Body of pancreas (tissue), 4 donors: ENCODE measurements around the gene MAML3. TPM values are rescaled to one million over a fixed set of nuclear protein-coding genes. Genes with fewer than 3 reads are reported as not detected.

Experiments used
- ATAC-seq: fragments of 150-250 bp; one replicate; pipeline ENCODE4 v1.9.1; 2016
- DNase-seq, 4 donors: peaks; one replicate each; pipeline ENCODE4 v3.0.0-alpha.2; 2019
- H3K27ac ChIP-seq, 4 donors: fragments of 200-600 bp; sonication (generic); 1 replicate in 3 of 4; 2 replicates in 1 of 4; pipeline versions ENCODE4 v1.5.1 to v1.6.1; 2016 to 2019; ENCODE audit warnings: mild to moderate bottlenecking in 1 of 4, mixed read lengths in 1 of 4, moderate library complexity in 1 of 4
- H3K27me3 ChIP-seq, 2 donors: fragments of 200-600 bp; sonication (generic); one replicate each; pipeline ENCODE4 v1.6.0; 2016; ENCODE audit warnings: mild to moderate bottlenecking in 1 of 2
- H3K36me3 ChIP-seq, 2 donors: fragments of 200-600 bp; sonication (generic); replicated peaks in 1 of 2; 2 replicates each; pipeline ENCODE4 v1.5.1; 2016; ENCODE audit warnings: low read depth in 2 of 2; ENCODE audit not compliant: insufficient read depth in 1 of 2
- H3K4me1 ChIP-seq: fragments of 200-600 bp; sonication (generic); one replicate; pipeline ENCODE4 v1.6.0; 2016
- H3K4me3 ChIP-seq, 2 donors: fragments of 200-600 bp; sonication (generic); 1 replicate in 1 of 2; 2 replicates in 1 of 2; pipeline ENCODE4 v1.5.1; 2016 to 2019
- H3K9me3 ChIP-seq, 3 donors: fragments of 200-600 bp; sonication (generic); 1 replicate in 2 of 3; 2 replicates in 1 of 3; pipeline ENCODE4 v1.5.1; 2016
- CTCF ChIP-seq, 7 experiments: fragments of 450-650 bp in 4 of 7; fragments of 200-600 bp in 3 of 7; sonication (generic) in 3 of 7; IDR thresholded peaks; one replicate each; pipeline ENCODE4 v1.5.1; 2016 to 2019; ENCODE audit warnings: antibody characterized with exemption in 7 of 7
- POLR2A ChIP-seq, 3 donors: fragments of 450-650 bp; IDR thresholded peaks; one replicate each; pipeline ENCODE4 v1.6.1; 2016; ENCODE audit warnings: antibody characterized with exemption in 3 of 3, mild to moderate bottlenecking in 2 of 3
- WGBS, 2 donors: methylation state at CpG; one replicate each; pipeline ENCODE4 v1.1.5; 2017; 5-methylcytosine and 5-hydroxymethylcytosine counted together
- intact Hi-C: fragments of 100-400 bp; cut with DNase I; formaldehyde crosslinking; loops from one replicate; pipeline ENCODE4 v1.15.1; 2023
- total RNA-seq, 2 donors: library from RNA; depleted of rRNA; stranded (reverse); fragments of >200 nt; gene quantifications; one replicate each; pipeline ENCODE4 v1.1.0, GENCODE V29; 2016

Gene MAML3
- total RNA-seq, 2 donors from 2014 or later: 11.2 to 11.4 TPM

- TF ChIP-seq POLR2A (IDR thresholded peaks at IDR 0.05): no peak
- no peak for TF ChIP-seq CTCF (IDR thresholded peaks at IDR 0.05)
- H3K36me3 ChIP-seq: no peaks in the 10 kb centered on the region
- intact Hi-C loops: no loop called here
- H3K4me3 ChIP-seq: no peak overlapping the region
- no peaks in the 10 kb centered on the region for H3K27me3 ChIP-seq
- ATAC-seq: no peak
- H3K4me1 ChIP-seq: peaks cover 23% of the 10 kb centered on the region
- H3K9me3 ChIP-seq: no peaks in the 10 kb centered on the region
- H3K27ac ChIP-seq: no peak overlapping the region
- no peak for DNase-seq
- WGBS, 2 donors: 80 to 92% methylated on average over 6 of the region's 6 CpGs
Observed at GRCh38 chr4:139839403-139840031, 314.5 kb downstream of the MAML3 start.

GRCh38 chr4:139838811-139839210, 315.2 kb downstream of the MAML3 start:
- intact Hi-C loops: no loop called here

GRCh38 chr4:139834981-139835391, 319.0 kb downstream of the MAML3 start:
- ATAC-seq (no peak), DNase-seq (no peak)
- no peaks in the 10 kb centered on the region for H3K36me3 ChIP-seq
- WGBS, 2 donors: 83 to 93% methylated on average over 2 of the region's 2 CpGs
- no peak overlapping the region for H3K4me3 ChIP-seq
- no peaks in the 10 kb centered on the region for H3K9me3 ChIP-seq
- intact Hi-C loops: no loop called here
- H3K27me3 ChIP-seq: no peaks in the 10 kb centered on the region
- TF ChIP-seq CTCF (IDR thresholded peaks at IDR 0.05): no peak
- TF ChIP-seq POLR2A (IDR thresholded peaks at IDR 0.05): no peak
- peaks cover 9% of the 10 kb centered on the region for H3K4me1 ChIP-seq
- H3K27ac ChIP-seq: no peak overlapping the region

More at GRCh38 chr4:139838811-139839210, 315.2 kb downstream of the MAML3 start:
- H3K4me3 ChIP-seq: no peak overlapping the region
- H3K27me3 ChIP-seq: no peaks in the 10 kb centered on the region
- DNase-seq (no peak), ATAC-seq (no peak)
- peaks cover 23% of the 10 kb centered on the region for H3K4me1 ChIP-seq
- TF ChIP-seq POLR2A (IDR thresholded peaks at IDR 0.05): no peak
- no peak for TF ChIP-seq CTCF (IDR thresholded peaks at IDR 0.05)
- no peaks in the 10 kb centered on the region for H3K36me3 ChIP-seq
- H3K9me3 ChIP-seq: no peaks in the 10 kb centered on the region
- H3K27ac ChIP-seq: no peak overlapping the region
- WGBS, 2 donors: 98 to 100% methylated on average over 3 of the region's 3 CpGs

- intact Hi-C loops: no loop called here
- DNase-seq (no peak), ATAC-seq (no peak)
- TF ChIP-seq CTCF (IDR thresholded peaks at IDR 0.05) (no peak), POLR2A (IDR thresholded peaks at IDR 0.05) (no peak)
- H3K9me3 ChIP-seq: no peaks in the 10 kb centered on the region
- no peaks in the 10 kb centered on the region for H3K27me3 ChIP-seq
- H3K4me1 ChIP-seq: peaks cover 9% of the 10 kb centered on the region
- 87 to 95% methylated on average over 8 of the region's 8 CpGs for WGBS, 2 donors
- no peak overlapping the region for H3K27ac ChIP-seq
- no peaks in the 10 kb centered on the region for H3K36me3 ChIP-seq
- no peak overlapping the region for H3K4me3 ChIP-seq
Observed at GRCh38 chr4:139834226-139834662, 319.7 kb downstream of the MAML3 start.
